Esophagus muscularis mucosa (tissue), 3 donors: ENCODE results near the gene SEC61B.

ENCODE experiments used
- CTCF ChIP-seq, 3 experiments: fragments of 200-600 bp in 2 of 3; fragments of 450-650 bp in 1 of 3; sonication (generic) in 2 of 3; IDR thresholded peaks; one replicate each; pipeline ENCODE4 v1.5.1; 2017 to 2019; ENCODE audit warnings: antibody characterized with exemption in 3 of 3, mild to moderate bottlenecking in 2 of 3, moderate library complexity in 1 of 3
- POLR2A ChIP-seq: fragments of 450-650 bp; IDR thresholded peaks from one replicate; pipeline ENCODE4 v1.6.1; 2017; ENCODE audit warnings: antibody characterized with exemption, moderate library complexity, mild to moderate bottlenecking, low read depth

GRCh38 chr9:99224445-99224844 is 2.4 kb downstream of the SEC61B start:
- TF ChIP-seq CTCF (IDR thresholded peaks at IDR 0.05), result no peak
- TF ChIP-seq POLR2A, result no peak
